DMS114 treated with DMSO at 0.1 percent for 48 hours (cell line): ENCODE results near the gene HOXA11.

Source experiments
- DNase-seq: peaks from one replicate; lab custom pipeline; 2025; ENCODE audit not compliant: unreplicated experiment; lab: John Stamatoyannopoulos, UW

HOXA11 gene

DNA sequence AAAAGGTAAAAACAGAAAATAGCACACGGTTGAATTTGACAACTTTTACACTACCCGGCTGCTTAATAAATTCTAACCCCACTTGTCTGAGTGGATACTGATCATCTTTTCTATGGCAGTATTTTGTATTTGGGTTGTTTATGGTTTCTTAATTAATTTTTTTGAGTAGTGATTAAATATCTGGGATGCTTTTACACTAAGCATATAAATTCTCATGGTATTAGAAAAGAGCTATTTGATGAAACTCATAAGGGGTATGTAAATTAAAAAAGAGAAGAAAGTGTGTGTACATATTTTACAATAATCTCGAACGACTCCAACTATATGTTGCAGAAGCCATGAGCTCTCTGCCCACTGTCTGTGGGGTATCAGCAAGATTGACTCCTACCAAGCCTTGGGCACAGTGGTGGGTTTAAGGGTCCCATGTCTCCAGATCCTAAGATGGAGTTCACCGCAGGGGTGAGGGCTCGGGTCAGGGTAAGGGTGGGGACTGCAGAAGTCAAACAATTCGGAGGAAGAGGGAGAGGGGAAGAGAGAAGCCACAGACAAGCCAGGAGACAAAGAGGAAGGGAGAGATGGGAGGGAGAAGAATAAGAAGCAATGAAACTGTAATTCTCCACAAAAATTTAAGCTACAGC lies 22.4 kb upstream of the HOXA11 start:
- no peak for DNase-seq

DNA sequence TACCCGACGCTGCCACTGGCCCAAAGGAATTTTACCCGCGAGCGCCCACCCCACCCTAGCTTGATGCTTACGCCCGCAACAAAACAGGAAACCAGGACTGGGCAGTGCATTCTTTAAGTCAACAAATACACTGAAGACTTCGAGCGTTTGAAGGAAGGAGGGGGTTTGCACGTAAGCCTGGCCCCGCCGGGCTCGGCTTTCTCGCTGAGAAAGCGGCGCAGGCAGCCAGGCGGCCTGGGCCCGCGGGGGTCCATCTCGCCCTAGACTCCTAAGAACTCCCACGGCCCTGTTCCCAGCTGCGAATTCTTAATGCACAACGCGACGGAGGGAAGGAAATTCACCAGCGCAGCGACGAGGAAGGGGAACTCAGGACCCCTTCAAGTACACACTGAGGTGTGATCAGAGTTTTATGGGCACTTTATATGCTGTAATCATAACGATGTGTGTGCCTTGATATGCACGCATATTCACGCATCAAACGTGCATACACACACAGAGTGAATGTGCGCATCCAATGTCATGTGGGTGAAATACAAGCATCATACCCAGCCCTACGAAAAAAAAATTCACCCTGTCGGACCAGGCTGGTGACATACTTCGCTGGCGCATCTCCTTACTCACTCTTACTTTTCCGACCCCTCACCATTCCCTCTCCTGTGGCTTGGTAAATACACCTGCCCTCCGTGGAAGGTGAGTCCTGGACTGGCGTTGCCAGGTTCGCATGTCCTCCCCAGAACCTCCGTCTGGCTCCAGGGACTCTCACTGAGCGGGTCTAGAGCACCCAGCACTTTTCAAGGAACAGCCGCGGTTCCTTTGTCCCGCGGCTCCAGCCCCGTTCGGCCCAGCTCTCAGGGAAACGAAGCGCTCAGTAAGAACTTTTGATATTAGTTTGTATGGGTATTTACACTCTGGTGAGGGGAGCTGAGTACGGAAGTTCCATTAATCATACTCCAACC lies 20.6 kb upstream of the HOXA11 start:
- no peak for DNase-seq

DNA sequence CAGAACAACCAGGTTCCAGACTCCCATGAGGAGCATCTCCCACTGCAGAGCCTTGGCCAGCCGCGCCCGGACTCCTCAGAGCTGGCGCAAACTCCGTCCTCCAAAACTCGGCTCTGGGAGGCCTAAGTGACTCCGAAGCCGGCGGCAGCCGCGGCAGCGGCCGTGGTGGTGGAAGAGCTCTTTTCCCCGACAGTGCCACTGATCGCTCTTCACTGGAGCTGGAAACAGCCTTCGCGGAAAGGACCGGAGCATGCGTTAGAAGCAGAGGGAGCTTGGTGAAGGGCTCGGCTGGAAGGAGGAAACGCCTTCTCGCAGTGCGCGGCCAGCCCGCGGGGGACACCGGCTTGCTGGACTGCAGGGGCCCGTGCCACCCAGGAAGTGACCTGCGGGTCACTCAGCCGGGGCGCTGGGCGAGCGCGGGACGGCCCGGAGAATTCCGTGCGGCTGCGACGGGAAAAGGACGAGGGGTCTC lies 19.9 kb upstream of the HOXA11 start:
- no peak for DNase-seq

DNA sequence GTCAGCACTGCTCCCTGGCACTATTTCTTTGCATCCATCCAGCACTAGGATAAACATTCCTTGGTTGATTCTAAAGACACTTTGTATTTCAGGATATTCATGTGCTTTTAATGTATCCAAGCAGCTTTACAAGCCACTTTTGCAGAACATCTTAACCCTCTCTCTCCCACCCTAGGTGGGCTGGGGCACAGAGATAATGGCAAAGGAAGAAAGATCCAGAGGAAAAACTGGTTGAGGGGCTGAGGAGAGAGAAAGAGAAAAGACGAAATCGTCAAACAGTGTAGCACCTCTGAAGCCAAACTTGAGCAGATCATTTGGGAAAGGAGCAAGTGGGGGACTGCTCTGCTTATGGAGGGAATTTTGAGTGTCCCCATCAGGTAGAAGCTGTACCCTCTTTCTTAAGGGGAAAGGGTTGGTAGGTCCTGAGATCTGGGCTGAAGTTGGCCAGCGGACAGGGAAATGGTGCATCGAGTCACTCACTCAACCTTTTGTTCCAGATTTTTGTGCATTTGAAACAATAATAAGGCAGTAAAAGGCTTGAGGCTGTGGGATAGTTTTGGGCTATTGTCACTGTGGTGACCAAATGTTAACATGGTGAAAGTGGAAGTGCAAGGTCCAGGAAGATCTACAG lies 19.0 kb upstream of the HOXA11 start:
- DNase-seq: no peak

DNA sequence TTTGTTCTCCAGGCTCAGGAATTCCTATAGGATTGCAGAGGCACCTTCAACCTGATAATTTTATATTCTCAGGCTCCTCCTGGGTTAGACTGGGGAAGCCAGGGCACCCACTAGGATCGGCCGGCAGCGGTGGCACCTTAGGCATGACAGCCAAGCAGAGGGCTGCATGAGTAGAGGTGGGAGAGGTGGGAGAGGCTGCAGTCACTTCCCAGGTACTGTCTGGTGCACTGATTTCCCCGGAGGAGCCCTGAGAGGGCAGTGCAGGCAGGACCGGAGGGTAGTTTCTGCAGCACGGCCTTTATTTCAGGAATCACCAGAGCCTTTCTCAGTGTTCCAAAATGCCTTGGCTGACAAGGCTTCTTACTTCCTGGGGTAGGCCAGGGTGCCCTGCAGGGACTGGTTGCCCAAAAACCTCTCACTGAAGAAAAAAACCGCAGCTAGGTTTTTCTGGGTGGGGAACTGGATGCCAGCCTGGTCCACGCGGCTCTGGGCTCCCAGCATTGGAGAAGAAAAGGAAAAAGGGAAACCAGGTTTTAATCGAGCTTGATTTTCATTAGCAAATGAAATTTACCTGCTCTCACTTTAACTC lies 18.4 kb upstream of the HOXA11 start:
- DNase-seq: no peak

DNA sequence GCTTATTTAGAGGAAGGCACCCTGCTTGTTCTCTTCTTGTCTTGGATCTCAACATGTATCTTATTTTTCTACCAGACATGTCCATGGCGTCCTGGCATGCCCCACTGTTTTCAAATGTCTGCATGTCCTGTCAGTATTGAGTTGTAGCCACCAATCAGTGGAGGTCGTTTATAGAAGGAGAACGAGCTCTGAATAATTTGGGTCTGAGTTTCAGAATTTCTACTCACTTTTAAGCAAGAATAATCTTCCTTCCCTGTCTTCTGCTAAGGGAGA lies 17.8 kb upstream of the HOXA11 start:
- no peak for DNase-seq

DNA sequence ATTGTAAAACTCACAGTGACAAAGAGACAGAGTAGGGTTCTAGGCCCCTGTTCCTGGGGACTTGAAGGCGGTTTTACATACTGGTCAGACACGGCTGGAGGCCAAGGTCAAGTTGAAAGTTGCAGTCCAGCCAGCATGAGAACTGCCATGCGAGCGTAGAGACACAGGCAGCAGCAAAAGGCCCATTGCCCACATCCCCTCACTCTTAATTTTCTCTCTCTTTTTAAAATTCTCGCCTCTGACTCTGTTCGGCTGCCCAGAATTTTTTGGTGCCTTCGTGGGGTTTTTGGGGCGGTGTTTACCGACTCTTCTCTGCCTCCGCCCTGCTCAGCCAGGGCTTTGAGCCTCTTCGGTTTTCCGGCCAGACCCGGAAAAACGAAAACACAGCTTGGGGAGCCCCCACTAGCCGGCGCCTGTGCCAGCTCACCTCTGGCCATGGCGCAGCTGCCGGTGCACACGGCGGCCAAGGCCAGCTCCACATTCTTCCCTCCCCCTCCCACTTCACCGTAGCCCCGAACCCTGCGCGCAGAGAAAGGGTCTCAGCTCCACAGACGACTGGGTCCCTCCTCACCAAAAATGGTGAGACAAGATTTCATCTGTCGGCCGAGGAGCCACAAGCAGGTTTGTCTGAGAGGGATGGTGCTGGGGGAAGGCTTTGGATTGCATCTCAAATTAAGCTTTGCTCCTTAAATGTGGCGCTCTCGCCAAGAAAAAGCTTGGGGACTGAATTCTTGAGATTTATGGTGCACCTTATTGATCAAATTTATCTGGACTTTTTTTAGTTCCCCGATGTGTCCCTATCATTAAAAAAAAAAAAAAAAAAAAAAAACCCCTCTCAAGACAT lies 17.2 kb upstream of the HOXA11 start:
- no peak for DNase-seq

DNA sequence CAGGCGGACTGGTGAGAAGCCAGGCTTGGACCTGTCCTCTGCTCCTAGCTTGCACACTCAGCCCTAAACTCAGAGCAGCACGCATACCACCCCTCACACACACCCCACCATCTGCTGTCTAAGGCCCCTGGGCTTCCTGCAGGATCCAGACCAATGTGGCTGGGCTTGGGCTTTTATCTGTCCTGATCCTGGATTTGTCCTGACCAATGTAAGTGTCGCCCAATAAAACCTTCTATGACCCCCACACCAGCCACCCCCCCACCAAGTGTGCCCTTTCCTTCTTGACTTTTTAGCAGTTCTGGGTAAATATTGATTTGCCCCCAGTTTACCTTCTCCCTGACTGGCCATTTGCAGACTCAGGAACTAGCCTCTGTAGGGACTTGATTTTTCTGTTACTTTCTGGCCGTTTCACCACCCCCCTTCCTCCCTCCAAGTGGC lies 16.6 kb upstream of the HOXA11 start:
- DNase-seq: no peak

DNA sequence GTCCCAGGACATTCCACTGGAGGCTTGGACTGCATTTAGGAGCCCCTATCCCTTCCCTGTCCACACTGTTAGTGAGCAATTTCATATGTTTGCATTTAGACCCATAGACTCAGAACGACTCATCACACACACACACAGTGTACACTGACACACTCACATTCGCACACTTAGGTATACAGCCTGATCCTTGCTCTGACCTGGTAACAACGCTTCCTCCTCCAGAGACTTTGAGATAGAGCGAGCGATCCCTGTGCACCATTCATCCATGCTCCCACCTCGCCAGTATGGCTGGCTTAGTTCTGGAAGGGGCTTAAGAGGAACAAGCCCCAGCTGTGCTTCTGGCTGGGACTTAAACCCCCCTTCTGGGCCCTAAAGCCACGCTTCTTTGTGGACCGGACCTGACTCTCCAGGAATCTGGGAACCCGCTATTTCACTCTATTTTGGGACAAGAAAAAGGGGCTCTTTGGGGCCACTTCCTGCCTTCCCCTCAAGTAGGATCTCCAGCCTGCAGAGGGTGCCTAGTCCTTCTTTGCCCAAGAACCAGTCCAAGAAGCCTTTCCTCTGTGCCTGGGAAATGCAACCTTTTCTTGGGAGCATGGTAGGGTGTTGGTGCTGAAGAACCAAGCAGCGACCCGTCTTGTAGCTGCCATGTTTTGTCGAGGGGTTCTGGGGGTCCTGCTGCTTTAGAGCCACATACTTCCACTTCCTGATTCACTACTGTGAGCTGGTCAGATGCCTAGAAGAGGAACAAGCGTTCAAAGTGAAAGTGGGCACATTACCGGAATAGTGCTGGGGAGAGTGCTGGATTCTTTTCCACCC lies 15.9 kb upstream of the HOXA11 start:
- DNase-seq: no peak

DNA sequence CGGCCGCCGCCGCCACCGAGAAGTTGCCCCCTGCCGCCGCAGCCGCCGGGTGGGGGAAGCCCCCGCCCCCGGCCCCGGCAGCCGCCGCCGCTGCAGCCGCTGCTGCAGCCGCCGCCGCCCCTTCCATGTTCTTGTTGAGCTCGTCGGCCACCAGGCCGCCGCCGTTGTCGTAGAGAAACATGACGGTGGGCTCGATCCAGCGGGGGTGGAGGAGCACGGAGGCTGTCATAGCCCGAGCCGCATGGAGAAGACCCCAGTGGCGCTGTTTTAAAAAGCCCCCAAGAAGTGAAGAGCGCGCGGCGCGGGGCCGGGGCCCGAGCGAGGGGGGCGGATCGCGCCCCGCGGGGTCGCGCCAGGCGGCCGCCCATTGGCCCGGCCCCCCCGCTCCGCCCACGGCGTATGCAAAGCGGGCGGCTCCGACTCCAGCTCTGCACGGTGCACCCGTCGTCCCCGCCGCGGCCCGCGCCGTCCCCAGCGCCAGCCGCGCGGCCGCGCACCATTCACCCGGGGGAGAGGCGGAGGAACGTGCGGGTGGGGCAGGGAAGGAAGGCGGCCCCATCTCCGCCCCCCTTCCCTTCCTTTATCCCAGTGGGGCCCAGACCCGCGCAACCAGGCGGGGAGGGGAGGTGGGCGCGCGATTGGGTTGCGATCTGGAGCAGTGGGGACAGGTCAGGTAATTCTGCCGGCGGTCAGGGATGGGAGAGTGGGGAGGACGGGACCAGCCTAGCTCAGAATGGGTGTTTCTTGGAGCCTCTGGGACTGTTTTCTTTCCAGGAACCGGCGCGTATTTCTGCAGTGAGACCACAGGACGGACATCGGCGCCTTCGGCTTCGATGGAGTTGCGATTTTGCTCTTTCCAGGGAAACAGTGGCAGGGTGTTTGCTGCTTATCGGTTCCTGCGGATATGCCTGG lies 15.1 kb upstream of the HOXA11 start, which contains the start of gene HOXA13:
Gene HOXA13 (minus strand): TSS at position 243 of the 912 bp plus-strand sequence. CDS start 14 bp downstream, at position 229.
- no peak for DNase-seq

DNA sequence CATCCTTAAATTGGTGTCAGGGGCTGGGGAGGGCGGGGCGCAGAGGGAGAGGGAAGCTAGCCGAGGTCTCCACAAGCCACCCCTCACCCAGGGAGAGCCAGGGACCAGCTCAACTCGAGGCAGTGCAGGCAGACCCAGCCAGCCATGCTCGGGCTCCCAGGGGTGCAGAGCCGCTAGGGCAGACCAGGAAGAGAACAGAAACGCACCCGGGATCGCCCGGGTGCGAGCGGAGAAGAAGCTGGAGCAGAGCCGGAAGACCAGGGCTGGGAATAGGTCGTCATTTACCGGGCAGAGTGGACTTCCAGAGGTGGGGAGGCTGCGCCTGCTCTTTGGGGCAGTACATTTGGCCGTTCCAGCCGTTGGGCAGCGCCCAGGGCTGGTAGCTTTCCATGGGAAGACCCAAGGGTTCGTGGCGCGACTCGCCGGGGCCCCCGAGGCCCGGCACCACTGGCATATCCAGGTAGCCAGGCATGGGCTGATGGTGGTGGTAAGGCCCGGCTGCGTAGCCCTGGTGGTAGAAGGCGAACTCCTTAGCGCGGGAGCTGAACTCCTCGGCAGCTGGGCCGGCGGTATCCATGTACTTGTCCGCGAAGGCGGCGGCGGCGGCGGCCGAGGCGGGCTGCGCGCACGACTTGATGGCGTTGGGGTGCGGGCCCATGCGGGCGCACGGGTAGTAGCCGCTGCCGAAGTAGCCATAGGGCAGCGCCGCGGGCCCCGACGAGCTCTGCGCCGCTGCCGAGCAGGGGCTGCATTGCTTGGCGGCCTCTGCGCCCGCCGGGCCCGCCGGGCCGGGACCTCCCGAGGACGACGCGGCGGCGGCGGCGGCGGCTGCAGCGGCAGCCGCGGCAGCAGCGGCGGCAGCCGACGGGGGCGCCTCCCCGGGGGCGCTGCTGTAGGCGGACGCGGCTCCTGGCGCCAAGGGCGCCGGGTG lies 14.1 kb upstream of the HOXA11 start:
- no peak for DNase-seq

DNA sequence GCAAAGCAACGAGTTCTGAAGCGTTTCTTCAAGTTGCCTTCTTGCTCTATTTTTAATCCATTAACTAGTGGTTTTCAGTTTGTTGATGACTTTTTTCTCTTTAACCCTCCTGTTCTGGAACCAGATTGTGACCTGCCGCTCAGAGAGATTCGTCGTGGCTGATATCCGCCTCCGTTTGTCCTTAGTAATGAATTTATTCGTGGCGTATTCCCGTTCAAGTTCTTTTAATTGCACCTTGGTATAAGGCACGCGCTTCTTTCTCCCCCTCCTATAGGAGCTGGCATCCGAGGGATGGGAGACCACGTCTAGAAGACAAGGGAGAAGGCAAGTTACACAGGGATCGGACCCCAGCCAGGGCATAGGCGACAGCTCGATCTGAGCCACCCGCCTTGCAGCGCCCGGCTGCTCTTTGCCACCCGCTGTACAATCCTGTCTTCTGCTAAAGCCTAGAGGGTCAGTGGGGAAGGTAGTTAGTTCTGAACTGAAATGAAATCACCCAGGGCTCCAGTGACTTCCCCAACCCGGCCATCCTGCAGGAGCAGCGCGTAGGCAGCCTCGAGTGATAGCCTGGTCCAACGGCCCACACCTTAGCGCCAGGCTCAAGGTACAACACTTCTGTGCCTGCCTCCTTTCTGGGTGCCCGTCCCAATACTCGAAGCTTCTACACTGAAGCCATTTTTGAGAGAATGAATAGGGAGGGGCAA lies 13.3 kb upstream of the HOXA11 start:
- no peak for DNase-seq

DNA sequence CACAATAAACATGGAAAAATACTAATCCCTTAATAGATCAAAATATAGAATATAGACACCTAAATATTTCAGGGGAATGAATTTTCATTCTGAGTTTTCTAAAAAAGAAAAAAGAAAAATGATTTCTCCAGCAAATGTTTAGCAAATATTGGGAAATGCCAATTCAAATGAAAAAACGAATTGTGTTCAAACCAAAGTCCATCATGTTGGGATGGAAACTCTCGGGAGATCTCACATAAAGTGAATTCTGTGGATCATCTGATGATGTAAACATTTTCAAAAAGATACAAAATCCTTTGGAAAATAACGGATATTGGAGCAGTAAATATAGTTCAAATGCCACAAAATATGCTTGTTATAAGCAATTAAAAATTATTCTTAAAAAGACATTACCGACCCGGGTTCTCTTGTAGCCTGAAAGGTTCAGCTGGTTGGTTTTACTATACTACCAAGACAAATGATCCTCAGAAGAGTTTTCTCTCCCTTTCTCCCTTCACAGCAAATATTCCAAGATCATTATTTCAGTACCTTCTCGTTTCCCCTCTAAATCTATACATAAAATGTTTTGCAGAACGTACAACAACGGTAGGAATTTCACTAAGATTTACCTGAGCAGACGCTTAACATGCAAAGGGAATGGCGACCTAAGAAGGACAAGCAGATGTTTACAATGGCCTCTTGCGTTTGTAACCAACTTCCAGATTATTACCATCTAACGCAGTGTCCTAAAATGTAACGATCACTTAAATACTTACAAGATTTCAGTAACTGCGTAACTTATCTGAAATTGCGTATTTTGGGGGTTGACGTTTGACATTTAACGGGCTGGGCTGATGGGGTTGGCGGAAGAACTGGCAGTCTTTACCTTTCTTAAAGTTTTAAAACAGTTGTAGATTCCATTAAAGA lies 12.4 kb upstream of the HOXA11 start:
- no peak for DNase-seq

DNA sequence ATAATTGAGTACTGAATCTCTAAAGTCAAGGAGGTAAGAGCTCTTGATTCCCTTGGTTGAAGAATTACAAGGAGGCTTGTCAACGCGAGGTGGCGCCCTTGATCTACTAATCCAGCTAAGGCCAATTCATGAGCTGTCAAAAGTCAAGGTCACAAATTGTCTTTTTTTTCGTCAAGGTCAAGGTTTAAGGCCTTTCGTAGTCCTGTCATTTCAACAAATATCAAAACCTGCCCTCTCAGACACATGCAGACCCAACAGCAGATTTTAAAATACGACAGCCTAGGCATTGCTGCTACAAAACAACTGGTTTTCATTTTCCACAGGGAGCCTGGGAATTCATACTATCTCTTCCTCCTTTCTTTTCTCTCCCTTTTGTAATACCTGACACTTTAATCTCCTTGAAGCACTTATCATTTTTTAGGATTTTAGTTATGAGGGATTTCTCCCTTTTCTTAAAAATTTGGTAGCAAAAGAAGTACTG lies 11.3 kb upstream of the HOXA11 start:
- DNase-seq: peak; percentile 74

DNA sequence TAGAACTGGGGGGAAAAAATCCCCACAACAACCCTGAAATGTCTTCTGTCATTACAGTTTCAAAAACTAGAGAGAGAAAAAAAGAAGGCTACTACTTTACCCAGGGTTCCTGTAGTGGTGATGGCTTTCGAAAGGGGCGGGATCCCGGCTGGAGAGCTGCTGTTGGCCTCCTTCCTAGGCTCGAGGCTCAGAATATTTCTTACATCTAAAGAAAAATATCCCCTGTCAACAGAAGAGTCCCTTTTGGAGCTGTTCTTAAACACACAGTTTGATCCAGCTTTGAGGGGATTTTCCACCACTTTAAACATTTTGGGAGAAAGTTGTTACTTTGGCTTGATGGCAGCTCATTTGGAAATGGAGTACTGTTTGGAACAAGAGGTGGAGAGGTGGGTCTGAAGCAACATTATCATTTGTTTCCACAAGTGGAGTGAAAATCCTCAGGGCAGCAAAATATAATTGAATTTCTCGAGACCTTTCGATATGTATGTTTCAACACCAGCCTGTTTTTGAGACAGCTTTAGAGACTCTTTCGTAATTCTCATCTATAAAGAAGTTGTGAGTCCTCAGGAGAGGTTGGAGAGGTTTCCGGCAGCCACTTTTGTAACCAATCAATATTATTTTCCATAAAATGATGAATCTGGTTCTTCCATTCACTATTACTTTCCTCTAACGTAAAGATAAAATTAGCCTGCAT lies 9.8 kb upstream of the HOXA11 start:
- DNase-seq: no peak
